SU-DHL-6 (cell line): ENCODE results near the gene KIF5C.

Source experiments
- H2AFZ ChIP-seq: fragments of 200-600 bp; sonication (generic); 2 replicates; pipeline ENCODE4 v1.6.1; 2014; ENCODE audit warnings: low read depth, mild to moderate bottlenecking, moderate library complexity, mixed read lengths, antibody characterized with exemption, low read length; ENCODE audit not compliant: severe bottlenecking
- H3F3A ChIP-seq: fragments of 200-600 bp; shearing (Covaris generic); 2 replicates; pipeline ENCODE4 v1.6.0; 2016; ENCODE audit warnings: antibody characterized with exemption, mild to moderate bottlenecking; ENCODE audit not compliant: insufficient read depth
- H3K27ac ChIP-seq: fragments of 200-600 bp; sonication (generic); 2 replicates; pipeline ENCODE4 v1.5.1; 2016; ENCODE audit warnings: low read depth, mild to moderate bottlenecking, low read length, moderate library complexity, mixed read lengths
- H3K27me3 ChIP-seq: fragments of 200-600 bp; sonication (generic), shearing (Covaris generic); 2 replicates; pipeline ENCODE4 v1.6.0; 2014; ENCODE audit warnings: mild to moderate bottlenecking, low read length
- H3K36me3 ChIP-seq: fragments of 200-600 bp; sonication (generic); 2 replicates; pipeline ENCODE4 v1.6.1; 2014; ENCODE audit warnings: mild to moderate bottlenecking, low read length, mixed read lengths
- H3K4me2 ChIP-seq: fragments of 300-600, 200-600 bp; shearing (Covaris generic), sonication (generic); 2 replicates; pipeline ENCODE4 v1.6.0; 2014; ENCODE audit warnings: low read length, low read depth, mild to moderate bottlenecking; ENCODE audit not compliant: poor library complexity, severe bottlenecking
- H3K4me3 ChIP-seq: fragments of 200-600 bp; sonication (generic); 2 replicates; pipeline ENCODE4 v1.5.1; 2014; ENCODE audit warnings: antibody characterized with exemption, low read length, mild to moderate bottlenecking, mixed read lengths; ENCODE audit not compliant: insufficient read depth, poor library complexity, severe bottlenecking
- H3K79me2 ChIP-seq: fragments of 200-600 bp; sonication (generic); 2 replicates; pipeline ENCODE4 v1.6.1; 2014; ENCODE audit warnings: mild to moderate bottlenecking, low read length, moderate library complexity; ENCODE audit not compliant: insufficient read depth
- H3K9ac ChIP-seq: fragments of 200-600 bp; sonication (generic); 2 replicates; pipeline ENCODE4 v1.7.0; 2014; ENCODE audit warnings: mild to moderate bottlenecking, low read length
- H3K9me2 ChIP-seq: fragments of 200-600 bp; sonication (generic); replicated peaks from 2 replicates; pipeline ENCODE4 v1.6.1; 2014; ENCODE audit warnings: low read length; ENCODE audit not compliant: insufficient read depth
- H3K9me3 ChIP-seq: fragments of 200-600 bp; sonication (generic); 2 replicates; pipeline ENCODE4 v1.6.1; 2014; ENCODE audit warnings: low read length, mixed read lengths; ENCODE audit not compliant: insufficient read depth
- H4K20me1 ChIP-seq: fragments of 200-600 bp; sonication (generic); 2 replicates; pipeline ENCODE4 v1.6.1; 2014; ENCODE audit warnings: low read depth, mild to moderate bottlenecking, antibody characterized with exemption, low read length, moderate library complexity, mixed read lengths
- EZH2phosphoT487 ChIP-seq: fragments of 200-600 bp; sonication (generic), shearing (Covaris generic); conservative IDR thresholded peaks from 2 replicates; pipeline ENCODE4 v1.6.1; 2018; ENCODE audit warnings: mild to moderate bottlenecking, antibody characterized with exemption, low read length, moderate library complexity, mixed read lengths
- TF ChIP-seq, protein P1 (sequence below): fragments of 200-600 bp; sonication (generic); IDR thresholded peaks from one replicate; pipeline ENCODE4 v1.5.1; 2017; ENCODE audit warnings: antibody characterized with exemption, mild to moderate bottlenecking, low read length, moderate library complexity; ENCODE audit not compliant: insufficient read depth, poor library complexity, severe bottlenecking

Gene KIF5C

GRCh38 chr2:148913492-148913891 is 38.5 kb downstream of the KIF5C start:
- H4K20me1 ChIP-seq, result no peaks in the 10 kb centered on the region
- H3K27me3 ChIP-seq, result no peaks in the 10 kb centered on the region
- no peak overlapping the region for H3K9ac ChIP-seq
- TF ChIP-seq, protein P1, sequence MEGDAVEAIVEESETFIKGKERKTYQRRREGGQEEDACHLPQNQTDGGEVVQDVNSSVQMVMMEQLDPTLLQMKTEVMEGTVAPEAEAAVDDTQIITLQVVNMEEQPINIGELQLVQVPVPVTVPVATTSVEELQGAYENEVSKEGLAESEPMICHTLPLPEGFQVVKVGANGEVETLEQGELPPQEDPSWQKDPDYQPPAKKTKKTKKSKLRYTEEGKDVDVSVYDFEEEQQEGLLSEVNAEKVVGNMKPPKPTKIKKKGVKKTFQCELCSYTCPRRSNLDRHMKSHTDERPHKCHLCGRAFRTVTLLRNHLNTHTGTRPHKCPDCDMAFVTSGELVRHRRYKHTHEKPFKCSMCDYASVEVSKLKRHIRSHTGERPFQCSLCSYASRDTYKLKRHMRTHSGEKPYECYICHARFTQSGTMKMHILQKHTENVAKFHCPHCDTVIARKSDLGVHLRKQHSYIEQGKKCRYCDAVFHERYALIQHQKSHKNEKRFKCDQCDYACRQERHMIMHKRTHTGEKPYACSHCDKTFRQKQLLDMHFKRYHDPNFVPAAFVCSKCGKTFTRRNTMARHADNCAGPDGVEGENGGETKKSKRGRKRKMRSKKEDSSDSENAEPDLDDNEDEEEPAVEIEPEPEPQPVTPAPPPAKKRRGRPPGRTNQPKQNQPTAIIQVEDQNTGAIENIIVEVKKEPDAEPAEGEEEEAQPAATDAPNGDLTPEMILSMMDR, result no peak
- no peak overlapping the region for H2AFZ ChIP-seq
- H3K4me2 ChIP-seq, result no peak overlapping the region
- no peaks in the 10 kb centered on the region for H3F3A ChIP-seq
- no peaks in the 10 kb centered on the region for H3K79me2 ChIP-seq
- no peak overlapping the region for H3K4me3 ChIP-seq
- no peaks in the 10 kb centered on the region for H3K9me3 ChIP-seq
- H3K36me3 ChIP-seq, result no peaks in the 10 kb centered on the region
- no peak overlapping the region for H3K27ac ChIP-seq
- H3K9me2 ChIP-seq, result no peaks in the 10 kb centered on the region

DNA sequence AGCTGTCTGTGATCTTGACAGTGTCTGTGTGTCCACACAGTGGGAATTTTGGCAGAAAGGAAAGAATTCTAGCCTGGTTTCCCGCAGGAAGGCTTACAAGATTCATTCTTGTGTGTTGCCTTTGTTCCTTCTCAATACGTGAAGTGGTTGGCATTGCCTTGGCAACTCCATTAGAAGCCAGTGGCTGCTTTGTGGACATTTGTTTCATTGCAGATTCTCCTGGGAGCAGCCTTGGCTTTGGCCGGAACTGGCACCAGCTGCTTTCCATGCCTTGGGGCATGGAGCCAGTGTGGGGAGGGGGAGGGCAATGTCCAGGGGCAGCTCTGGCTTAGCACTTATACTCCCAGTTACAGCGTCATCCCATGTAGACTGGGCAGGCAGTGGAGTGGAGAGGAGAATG is 39.4 kb downstream of the KIF5C start:
- Histone ChIP-seq H3K9ac (no peak overlapping the region), H3K36me3 (no peaks in the 10 kb centered on the region), H3F3A (no peaks in the 10 kb centered on the region), H3K4me2 (no peak overlapping the region), H3K4me3 (no peak overlapping the region), H3K79me2 (no peaks in the 10 kb centered on the region), H3K9me2 (no peaks in the 10 kb centered on the region), H3K27ac (no peak overlapping the region), H3K27me3 (no peaks in the 10 kb centered on the region), H3K9me3 (no peaks in the 10 kb centered on the region), H4K20me1 (no peaks in the 10 kb centered on the region), H2AFZ (no peak overlapping the region)
- no peak for TF ChIP-seq EZH2phosphoT487
- TF ChIP-seq, protein P1, result no peak

DNA sequence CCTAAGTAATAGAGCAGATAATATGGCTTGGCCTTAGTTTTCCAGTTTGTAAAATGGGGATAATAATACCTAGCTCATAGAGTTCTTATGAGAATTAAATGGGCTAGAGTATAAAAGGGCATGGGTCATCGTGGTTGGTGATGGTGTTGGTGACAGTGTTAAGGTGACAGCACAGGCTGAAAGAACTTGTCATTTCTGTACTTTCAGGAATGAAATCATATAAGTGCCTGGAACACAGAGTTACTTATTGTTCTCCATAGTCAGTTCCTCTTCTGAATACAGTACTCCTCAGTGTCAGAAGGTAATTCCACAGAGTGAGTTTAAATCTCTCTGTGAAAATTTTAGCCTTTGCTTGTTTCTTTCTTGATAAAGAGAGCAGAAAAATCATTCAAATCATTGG is 42.4 kb downstream of the KIF5C start:
- Histone ChIP-seq H3K9me3 (no peaks in the 10 kb centered on the region), H3K9me2 (no peaks in the 10 kb centered on the region), H2AFZ (no peak overlapping the region), H3K4me3 (no peak overlapping the region), H3K36me3 (no peaks in the 10 kb centered on the region), H3K79me2 (no peaks in the 10 kb centered on the region), H3K4me2 (no peak overlapping the region), H4K20me1 (no peaks in the 10 kb centered on the region), H3K9ac (no peak overlapping the region), H3K27me3 (no peaks in the 10 kb centered on the region), H3K27ac (no peak overlapping the region), H3F3A (no peaks in the 10 kb centered on the region)
- no peak for TF ChIP-seq EZH2phosphoT487
- TF ChIP-seq, protein P1, result no peak

DNA sequence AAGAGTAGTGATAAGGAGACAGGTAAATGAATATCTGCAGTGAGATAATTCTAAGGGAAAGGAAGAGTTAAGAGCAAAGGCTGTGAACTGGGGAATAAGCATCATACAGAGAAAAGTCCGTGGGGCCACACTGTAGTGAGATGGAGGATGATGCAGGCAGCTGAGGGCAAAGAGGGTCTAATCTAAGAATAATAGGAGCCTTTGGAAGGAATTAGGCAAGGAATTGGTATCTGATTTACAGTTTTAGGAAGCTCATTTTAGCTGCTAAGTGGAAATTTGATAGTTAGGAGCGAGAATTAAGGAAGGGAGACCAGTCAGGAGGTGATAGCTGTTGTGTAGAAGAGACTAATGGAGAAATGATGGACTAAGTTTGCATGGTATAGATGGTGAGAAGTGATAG is 43.5 kb downstream of the KIF5C start:
- Histone ChIP-seq H3K9ac (no peak overlapping the region), H3K4me3 (no peak overlapping the region), H2AFZ (no peak overlapping the region), H3K9me2 (no peaks in the 10 kb centered on the region), H4K20me1 (no peaks in the 10 kb centered on the region), H3K4me2 (no peak overlapping the region), H3K9me3 (no peaks in the 10 kb centered on the region), H3K36me3 (no peaks in the 10 kb centered on the region), H3F3A (no peaks in the 10 kb centered on the region), H3K27me3 (no peaks in the 10 kb centered on the region), H3K27ac (no peak overlapping the region), H3K79me2 (no peaks in the 10 kb centered on the region)
- no peak for TF ChIP-seq EZH2phosphoT487
- TF ChIP-seq, protein P1, result no peak
